ENCODE data around the gene YIPF1.

YIPF1 gene

GRCh38 chr1:53899708-53900107 lies 10.1 kb upstream of the YIPF1 start:
- Histone ChIP-seq H3K36me3 (ENCODE audit: insufficient read depth) (no peaks in the 10 kb centered on the region), H3K9ac (no peak overlapping the region), H3K4me1 (ENCODE audit: low read depth, poor library complexity, severe bottlenecking) (no peaks in the 10 kb centered on the region), H3K4me3 (IDR thresholded peaks at IDR 0.05; ENCODE audit: insufficient read depth, low read depth, low read length) (no peak overlapping the region), H4K20me1 (ENCODE audit: insufficient read depth) (no peaks in the 10 kb centered on the region), H3K27me3 (ENCODE audit: insufficient read depth, low read depth) (no peaks in the 10 kb centered on the region), H3K4me2 (no peak overlapping the region), H3K27ac (no peak overlapping the region), H2AFZ (ENCODE audit: low read depth) (no peak overlapping the region), H3K79me2 (ENCODE audit: insufficient read depth, low read depth) (no peaks in the 10 kb centered on the region)
- TF ChIP-seq CTCF (conservative IDR thresholded peaks at IDR 0.05; ENCODE audit: low read depth, low read length): no peak

GRCh38 chr1:53899206-53899628 lies 9.6 kb upstream of the YIPF1 start:
- Histone ChIP-seq H3K27ac (no peak overlapping the region), H3K4me1 (ENCODE audit: low read depth, poor library complexity, severe bottlenecking) (no peaks in the 10 kb centered on the region), H2AFZ (ENCODE audit: low read depth) (no peak overlapping the region), H3K36me3 (ENCODE audit: insufficient read depth) (no peaks in the 10 kb centered on the region), H3K79me2 (ENCODE audit: insufficient read depth, low read depth) (no peaks in the 10 kb centered on the region), H4K20me1 (ENCODE audit: insufficient read depth) (no peaks in the 10 kb centered on the region), H3K9ac (no peak overlapping the region), H3K27me3 (ENCODE audit: insufficient read depth, low read depth) (no peaks in the 10 kb centered on the region), H3K4me2 (no peak overlapping the region), H3K4me3 (IDR thresholded peaks at IDR 0.05; ENCODE audit: insufficient read depth, low read depth, low read length) (no peak overlapping the region)
- no peak for TF ChIP-seq CTCF (conservative IDR thresholded peaks at IDR 0.05; ENCODE audit: low read depth, low read length)

GRCh38 chr1:53896635-53897229 lies 7.1 kb upstream of the YIPF1 start:
- no peak overlapping the region for H3K27ac ChIP-seq
- no peaks in the 10 kb centered on the region for H4K20me1 ChIP-seq (ENCODE audit: insufficient read depth)
- no peaks in the 10 kb centered on the region for H3K36me3 ChIP-seq (ENCODE audit: insufficient read depth)
- no peak overlapping the region for H3K4me2 ChIP-seq
- H2AFZ ChIP-seq (ENCODE audit: low read depth): no peak overlapping the region
- TF ChIP-seq CTCF (conservative IDR thresholded peaks at IDR 0.05; ENCODE audit: low read depth, low read length): no peak
- H3K79me2 ChIP-seq (ENCODE audit: insufficient read depth, low read depth): no peaks in the 10 kb centered on the region
- no peak overlapping the region for H3K4me3 ChIP-seq (IDR thresholded peaks at IDR 0.05; ENCODE audit: insufficient read depth, low read depth, low read length)
- H3K9ac ChIP-seq: no peak overlapping the region
- H3K27me3 ChIP-seq (ENCODE audit: insufficient read depth, low read depth): no peaks in the 10 kb centered on the region
- H3K4me1 ChIP-seq (ENCODE audit: low read depth, poor library complexity, severe bottlenecking): no peaks in the 10 kb centered on the region

- Histone ChIP-seq H3K4me3 (IDR thresholded peaks at IDR 0.05; ENCODE audit: insufficient read depth, low read depth, low read length) (no peak overlapping the region), H3K27me3 (ENCODE audit: insufficient read depth, low read depth) (no peaks in the 10 kb centered on the region), H3K4me1 (ENCODE audit: low read depth, poor library complexity, severe bottlenecking) (peaks cover 2% of the 10 kb centered on the region), H3K27ac (no peak overlapping the region), H3K36me3 (ENCODE audit: insufficient read depth) (no peaks in the 10 kb centered on the region), H3K9ac (no peak overlapping the region), H3K4me2 (no peak overlapping the region), H4K20me1 (ENCODE audit: insufficient read depth) (no peaks in the 10 kb centered on the region), H3K79me2 (ENCODE audit: insufficient read depth, low read depth) (no peaks in the 10 kb centered on the region), H2AFZ (ENCODE audit: low read depth) (no peak overlapping the region)
- no peak for TF ChIP-seq CTCF (conservative IDR thresholded peaks at IDR 0.05; ENCODE audit: low read depth, low read length)
These were observed 5.8 kb upstream of the YIPF1 start for GRCh38 chr1:53895421-53895820.
